Islet of Langerhans (tissue), 1 donor: Measurements from ENCODE around the gene COMMD6.

Source experiments
- FAIRE-seq: peaks from one replicate; lab custom pipeline; 2011; peaks lifted over from hg19 to GRCh38; lab: Jason Lieb, UNC

COMMD6 gene

DNA sequence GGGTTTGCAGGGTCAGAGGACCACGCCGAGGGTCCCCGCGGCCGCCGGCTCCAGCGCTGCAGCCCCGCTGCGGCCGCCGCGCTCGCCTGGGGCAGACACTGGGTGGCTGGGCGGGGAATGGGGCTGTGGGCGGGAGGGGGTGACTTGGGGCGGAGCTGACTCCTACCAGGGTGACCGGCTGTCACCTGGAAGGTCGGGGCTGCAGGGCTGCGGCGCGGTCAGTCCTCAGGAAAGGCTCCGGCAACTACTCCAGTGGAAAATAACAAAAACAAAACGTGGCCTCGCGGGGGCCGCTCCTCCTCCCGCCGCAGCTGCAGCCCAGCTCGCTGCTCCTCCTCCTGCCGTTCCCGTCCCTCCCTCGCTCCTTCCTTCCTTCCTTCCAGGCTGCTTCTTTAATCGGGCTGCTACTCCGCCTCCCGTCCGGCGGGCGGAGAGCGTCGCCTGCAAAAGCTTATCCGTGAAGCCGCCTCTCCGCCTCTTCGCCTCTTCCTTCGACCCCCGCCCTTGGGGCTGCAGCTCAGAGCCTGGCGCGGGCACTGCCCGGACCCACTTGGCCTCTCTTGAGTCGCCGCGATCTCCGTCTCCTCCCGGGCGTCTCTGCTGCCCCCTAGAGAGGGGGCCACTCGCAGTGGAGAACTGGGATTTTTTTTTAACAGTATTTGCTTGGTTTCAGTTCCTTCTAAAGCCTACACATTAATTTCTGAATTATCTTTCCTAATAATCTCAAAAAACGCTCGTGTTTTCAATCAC is 55.4 kb downstream of the COMMD6 start, which contains the start of gene TBC1D4:
Gene TBC1D4 (minus strand): TSS at position 100 of the 750 bp plus-strand sequence. CDS start 402 bp downstream, outside the sequence.
- peak; percentile 43 for FAIRE-seq

DNA sequence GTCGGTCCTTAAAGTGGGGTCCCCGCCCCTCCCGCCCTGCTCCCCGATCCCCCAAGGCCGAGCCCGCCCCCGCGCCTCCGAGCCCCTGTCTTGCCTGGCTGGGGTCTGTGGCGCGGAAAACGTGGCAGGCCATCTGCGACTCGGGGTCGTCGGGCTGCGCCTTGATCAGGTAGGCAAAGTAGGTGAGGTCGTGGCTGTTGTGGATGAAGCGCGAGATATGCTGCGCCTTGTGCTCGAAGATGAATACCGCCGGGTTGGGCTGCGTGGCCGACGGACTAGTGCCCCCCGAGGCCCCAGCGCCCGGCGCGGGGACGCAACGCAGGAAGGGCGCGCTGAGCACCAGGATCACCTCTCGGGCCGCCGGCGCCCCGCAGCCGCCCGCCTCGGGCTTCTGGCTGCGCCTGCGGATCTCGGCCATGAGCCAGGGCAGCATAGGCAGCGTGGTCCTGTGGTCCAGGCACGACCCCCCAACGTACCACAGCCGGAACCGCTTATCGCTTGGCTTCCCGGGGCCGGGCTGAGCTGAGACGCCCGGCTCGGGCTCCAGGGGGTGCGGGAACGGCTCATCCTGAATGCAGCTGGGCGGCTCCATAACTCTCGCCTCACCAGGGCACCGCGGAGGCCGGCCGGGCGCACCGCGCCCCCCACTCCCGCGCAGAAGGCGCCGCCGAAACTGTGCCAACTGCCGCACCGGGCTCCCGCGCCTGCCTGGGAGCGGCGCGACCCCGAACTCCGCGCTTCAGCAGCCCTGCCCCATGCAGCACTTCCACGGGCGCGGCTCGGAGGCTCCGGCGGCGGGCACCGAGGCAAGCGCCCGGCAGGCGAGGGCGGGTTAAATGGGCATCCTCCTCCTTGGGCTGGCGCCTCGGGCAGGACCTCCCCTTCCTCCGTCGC is 56.2 kb downstream of the COMMD6 start:
- no peak for FAIRE-seq

DNA sequence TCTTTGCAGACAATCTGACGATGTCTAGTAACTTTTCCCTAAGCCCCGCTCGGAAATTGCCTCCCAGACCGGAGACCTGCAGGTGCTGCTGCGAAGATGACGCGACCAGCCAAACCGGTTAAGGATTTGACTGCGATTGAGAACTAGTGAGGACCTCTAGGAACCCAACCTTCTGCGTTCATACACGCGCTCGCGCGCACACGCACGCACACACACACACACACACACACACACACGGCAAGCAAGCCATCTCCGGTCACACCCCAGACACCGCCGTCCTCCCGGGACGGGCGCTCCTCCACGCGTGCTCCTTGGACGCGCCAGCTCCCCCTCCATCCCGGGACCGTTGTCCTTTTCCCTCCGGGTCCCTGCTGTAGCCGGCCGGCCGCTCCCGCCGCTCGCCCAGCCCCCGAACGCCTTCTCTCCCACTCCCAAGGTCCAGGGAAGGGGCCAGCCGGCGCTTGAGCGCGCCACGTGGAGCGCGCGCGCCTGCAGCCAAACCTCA is 56.9 kb downstream of the COMMD6 start:
- FAIRE-seq, result no peak

DNA sequence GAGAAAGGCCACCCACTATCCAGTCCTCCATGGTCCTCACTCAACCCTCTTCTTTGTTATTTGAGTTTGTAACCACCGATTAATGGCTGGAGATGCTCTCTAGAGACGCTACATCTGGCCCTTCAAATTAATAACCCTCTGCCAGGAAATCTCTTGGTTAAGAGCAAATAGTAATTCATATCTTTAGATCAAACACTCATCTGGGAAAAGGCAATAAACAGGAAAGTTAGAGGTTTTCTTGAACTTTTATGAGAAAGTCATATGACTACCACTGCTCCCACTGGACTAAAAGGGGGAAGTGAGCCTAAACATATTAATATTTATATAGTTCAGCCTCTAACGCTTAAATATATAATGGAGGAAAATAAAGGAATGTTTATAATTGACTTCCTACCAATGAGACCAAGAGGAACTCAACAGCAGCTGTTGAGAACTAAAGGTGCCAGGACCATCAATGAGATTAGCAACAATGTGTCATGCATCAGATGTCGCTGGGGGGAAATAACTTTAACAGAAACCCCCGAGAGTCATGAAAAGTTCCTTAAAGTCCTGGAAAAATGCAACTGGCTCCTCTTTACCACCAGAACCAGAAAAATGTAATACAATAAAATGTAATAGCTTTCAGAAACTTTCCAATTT is 58.4 kb downstream of the COMMD6 start:
- no peak for FAIRE-seq

DNA sequence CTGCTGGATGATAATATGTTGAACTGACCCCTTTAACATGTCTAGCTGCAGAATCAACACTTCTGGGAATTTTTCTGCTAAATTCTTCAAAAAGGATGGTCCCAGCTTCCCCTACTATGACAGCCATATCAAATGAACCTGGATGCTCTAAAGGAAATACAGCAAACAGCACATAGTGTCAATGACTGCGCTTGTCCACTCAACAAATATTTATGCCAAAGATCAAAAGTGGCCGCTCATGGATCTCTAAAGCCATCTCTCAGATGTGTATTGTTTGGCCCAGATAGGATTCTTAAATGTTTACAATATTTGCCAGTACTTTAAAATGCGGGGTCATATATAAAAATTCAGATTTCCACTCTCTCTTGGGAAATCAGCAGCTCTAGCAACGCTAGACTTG is 59.0 kb downstream of the COMMD6 start:
- no peak for FAIRE-seq
